Muscle layer of duodenum (tissue), 2 donors: ENCODE results near the gene SLC12A8.
A peak's percentile ranks its signal among the peaks of the same experiment; 100 is the strongest.

Experiments used
- H3K27ac ChIP-seq: one replicate; pipeline ENCODE4 v1.7.0; 2013; ENCODE audit warnings: mild to moderate bottlenecking, low read length
- H3K27me3 ChIP-seq: one replicate; pipeline ENCODE4 v1.7.0; 2013; ENCODE audit warnings: low read depth, mild to moderate bottlenecking, control low read depth, low read length
- H3K36me3 ChIP-seq, 2 donors: one replicate each; pipeline ENCODE4 v1.7.0; 2013; ENCODE audit warnings: low read length in 2 of 2, control low read depth in 1 of 2, mild to moderate bottlenecking in 1 of 2; ENCODE audit not compliant: insufficient read depth in 2 of 2, control insufficient read depth in 1 of 2
- H3K4me1 ChIP-seq, 2 donors: one replicate each; pipeline ENCODE4 v1.7.0; 2013; ENCODE audit warnings: low read length in 2 of 2, mild to moderate bottlenecking in 2 of 2, control low read depth in 1 of 2, moderate library complexity in 1 of 2; ENCODE audit not compliant: insufficient read depth in 2 of 2, control insufficient read depth in 1 of 2
- H3K4me3 ChIP-seq, 2 donors: one replicate each; pipeline ENCODE4 v1.7.0; 2013; ENCODE audit warnings: low read length in 2 of 2, low read depth in 1 of 2, mild to moderate bottlenecking in 1 of 2
- H3K9me3 ChIP-seq, 2 donors: one replicate each; pipeline ENCODE4 v1.7.0; 2013; ENCODE audit warnings: low read length in 2 of 2, control low read depth in 1 of 2, mild to moderate bottlenecking in 1 of 2; ENCODE audit not compliant: control insufficient read depth in 1 of 2
- donor health status: healthy.

The SLC12A8 gene

DNA sequence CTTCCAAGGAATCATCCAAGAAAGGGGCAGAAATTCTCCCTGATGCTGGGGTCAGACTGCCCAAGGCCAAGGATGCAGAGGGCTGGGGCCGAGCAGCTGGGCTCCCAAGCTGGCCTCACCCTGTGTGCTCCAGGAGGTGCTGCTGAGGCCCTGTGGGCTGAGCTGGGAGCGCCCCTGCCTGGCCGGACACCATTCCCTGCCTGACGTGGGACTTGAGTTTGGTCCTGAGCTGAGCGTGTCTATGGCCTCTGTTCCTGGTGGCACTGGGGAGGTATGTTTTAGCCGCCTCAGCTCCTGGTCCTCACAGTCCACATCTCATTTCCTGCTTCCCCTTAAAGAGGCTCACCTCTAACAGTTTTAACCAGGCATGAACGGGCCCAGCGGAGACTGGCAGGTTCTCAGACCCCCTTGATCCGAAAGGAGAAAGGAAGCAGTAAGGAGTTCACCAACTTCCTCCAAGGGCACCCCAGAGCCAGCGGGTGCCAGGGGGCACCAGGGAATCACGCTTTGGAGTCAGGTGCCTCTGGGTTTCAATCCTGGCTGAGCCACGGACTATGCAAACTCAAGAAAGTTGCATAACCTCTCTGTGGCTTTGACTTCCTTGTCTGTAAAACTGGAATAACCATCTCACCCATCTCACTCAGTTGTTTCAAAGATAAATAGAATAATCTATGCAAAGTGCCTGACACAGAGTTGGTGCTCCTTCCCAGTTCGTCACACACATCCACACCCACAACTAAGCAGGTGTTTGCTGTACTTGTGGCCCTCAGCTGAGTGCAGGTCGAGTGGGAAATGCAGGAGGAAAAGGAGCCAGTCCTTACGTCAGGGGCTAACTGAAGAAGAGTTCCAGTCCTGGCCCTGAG, 48.6 kb downstream of the SLC12A8 start:
- no peak overlapping the region for H3K27ac ChIP-seq
- H3K9me3 ChIP-seq = no peaks in the 10 kb centered on the region
- no peaks in the 10 kb centered on the region for H3K36me3 ChIP-seq
- H3K27me3 ChIP-seq = no peaks in the 10 kb centered on the region
- peaks cover 13 to 24% of the 10 kb centered on the region in 2 donors for H3K4me1 ChIP-seq
- no peak overlapping the region for H3K4me3 ChIP-seq

DNA sequence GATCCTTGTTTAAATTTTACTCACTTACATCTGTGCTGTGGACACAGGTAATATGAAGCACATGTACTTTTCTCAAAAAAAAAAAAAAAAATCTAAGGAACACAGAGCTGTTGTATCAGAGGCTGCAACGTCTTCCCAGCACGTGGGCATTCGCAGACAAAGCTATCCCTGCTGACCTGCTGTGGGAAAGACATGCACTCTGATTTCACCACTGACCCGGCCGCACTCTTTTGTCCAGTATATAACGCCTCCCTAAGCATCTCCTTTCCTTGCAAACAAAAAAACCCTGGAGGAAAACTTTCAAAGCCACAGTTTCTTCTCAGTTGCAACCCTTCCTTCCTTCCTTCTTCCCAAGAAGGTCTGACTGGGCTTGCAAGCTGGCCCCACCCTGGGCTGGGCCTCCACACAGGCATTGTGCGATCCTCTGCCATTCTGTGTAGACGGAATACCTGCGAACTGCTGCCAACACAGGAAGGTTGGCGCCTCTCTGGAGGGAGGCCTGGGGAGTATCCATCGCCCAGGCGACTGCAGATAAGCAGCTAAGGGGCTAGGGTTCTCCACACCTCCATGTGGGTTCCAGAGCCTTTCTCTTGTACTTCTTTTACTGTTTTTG, 50.8 kb downstream of the SLC12A8 start:
- peak overlapping the region; percentile 0 for H3K27ac ChIP-seq

DNA sequence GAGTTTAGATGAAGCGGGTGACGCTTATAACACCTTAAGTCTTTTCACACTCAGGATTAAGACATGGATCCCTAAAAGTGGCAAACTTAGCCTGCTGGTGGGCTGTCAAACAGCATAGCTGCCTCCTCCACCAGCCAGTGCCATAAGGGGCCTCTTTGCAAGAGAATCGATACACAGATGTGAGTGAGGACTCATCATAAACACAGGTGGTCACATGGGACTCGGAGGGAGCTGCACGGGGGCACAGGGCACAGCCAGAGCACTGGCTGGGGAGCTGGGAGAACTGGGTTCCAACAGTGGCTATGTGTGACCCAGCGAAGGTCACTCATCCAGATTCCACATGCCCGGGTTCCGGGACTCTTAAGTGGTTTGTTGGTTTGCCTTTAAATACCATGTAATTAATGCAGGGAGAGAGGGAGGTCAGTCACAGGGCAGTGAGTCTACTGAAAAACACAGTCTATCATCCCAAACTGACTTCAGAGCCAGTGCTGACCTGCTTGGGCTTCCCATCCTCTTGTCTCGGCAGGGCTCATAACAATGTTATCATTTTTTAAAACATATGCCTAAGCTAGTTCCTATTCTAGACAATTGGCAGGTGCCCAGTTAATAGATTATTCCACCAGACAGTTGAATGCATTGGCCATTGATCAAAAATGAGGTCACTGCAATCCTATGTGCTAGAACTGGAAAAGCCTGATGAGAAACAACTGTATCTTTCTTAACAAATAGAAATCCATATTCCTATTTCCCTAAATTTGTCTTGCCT, 51.8 kb downstream of the SLC12A8 start:
- Histone ChIP-seq H3K4me1 (peaks cover 13 to 36% of the 10 kb centered on the region in 2 donors), H3K36me3 (no peaks in the 10 kb centered on the region), H3K27me3 (no peaks in the 10 kb centered on the region), H3K27ac (peak overlapping the region; percentile 0), H3K4me3 (no peak overlapping the region), H3K9me3 (no peaks in the 10 kb centered on the region)

More for the DNA sequence above, 50.8 kb downstream of the SLC12A8 start:
- Histone ChIP-seq H3K4me1 (peaks cover 13 to 32% of the 10 kb centered on the region in 2 donors), H3K27me3 (no peaks in the 10 kb centered on the region), H3K4me3 (no peak overlapping the region), H3K36me3 (no peaks in the 10 kb centered on the region), H3K9me3 (no peaks in the 10 kb centered on the region)

DNA sequence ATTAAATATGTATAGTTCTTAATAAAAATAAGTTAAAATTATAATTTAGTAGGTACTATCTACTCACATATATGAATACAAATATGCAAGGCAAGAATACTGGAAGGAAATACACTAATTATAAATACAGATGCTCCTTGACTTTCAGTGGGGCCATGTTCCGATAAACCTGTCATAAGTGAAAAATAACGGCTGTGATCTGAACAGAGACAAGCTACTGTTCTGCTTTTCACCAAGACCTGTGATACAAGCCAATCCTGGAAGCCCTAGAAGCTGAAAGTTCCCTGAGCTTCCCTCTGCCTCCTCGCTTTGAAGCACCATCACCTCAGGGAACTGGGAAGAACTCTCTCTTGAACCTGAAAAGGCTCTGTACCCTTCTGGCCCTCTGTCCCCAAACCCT, 55.4 kb downstream of the SLC12A8 start:
- Histone ChIP-seq H3K4me1 (peaks cover 13 to 38% of the 10 kb centered on the region in 2 donors), H3K27me3 (no peaks in the 10 kb centered on the region), H3K27ac (no peak overlapping the region), H3K9me3 (no peaks in the 10 kb centered on the region), H3K36me3 (no peaks in the 10 kb centered on the region), H3K4me3 (no peak overlapping the region)

DNA sequence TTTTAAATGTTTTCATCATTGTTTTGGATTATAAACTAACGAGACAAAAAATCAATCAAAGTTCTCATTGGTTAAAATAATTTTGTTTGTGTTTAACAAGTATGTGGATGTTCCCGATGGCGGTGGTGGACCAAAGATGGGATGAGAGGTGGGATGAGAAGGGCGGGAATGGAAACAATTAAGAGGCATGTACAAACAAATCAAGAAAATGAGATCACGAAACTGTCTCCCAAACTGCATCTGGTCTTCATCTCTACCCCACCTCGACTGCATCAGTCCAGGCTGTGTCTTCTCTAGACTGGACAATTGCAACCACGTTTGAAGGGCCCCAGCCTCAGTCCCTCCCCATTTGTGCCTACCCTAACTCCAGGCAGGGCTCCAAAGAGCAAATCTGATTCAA, 56.1 kb downstream of the SLC12A8 start:
- Histone ChIP-seq H3K4me3 (no peak overlapping the region), H3K27ac (peak overlapping the region; percentile 24), H3K27me3 (no peaks in the 10 kb centered on the region)

DNA sequence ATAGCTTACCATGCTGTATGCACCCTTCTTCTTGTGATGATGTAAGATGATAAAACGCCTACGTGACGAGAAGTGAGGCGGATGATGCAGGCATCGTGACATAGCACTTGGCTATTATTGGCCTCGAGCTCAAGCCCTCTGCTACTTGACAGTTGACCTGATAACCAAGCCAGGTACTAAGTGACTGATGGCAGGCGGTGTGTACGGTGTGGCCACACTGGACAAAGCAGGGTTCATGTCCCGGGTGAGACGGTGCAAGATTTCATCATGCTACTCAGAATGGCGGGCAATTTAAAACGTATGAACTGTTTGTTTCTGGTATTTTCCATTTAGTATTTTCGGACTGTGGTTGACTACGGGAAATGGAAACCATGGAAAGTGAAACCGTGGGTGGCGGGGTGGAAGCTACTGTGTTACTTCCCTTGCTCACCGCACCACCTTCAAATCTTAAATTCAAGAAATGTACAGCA, 57.7 kb downstream of the SLC12A8 start:
- H3K27me3 ChIP-seq = no peaks in the 10 kb centered on the region
- H3K27ac ChIP-seq = no peak overlapping the region
- H3K4me3 ChIP-seq = no peak overlapping the region
- no peaks in the 10 kb centered on the region for H3K9me3 ChIP-seq
- H3K36me3 ChIP-seq = no peaks in the 10 kb centered on the region
- H3K4me1 ChIP-seq = peaks cover 0 to 15% of the 10 kb centered on the region in 2 donors

More for the DNA sequence above, 56.1 kb downstream of the SLC12A8 start:
- peaks cover 9 to 31% of the 10 kb centered on the region in 2 donors for H3K4me1 ChIP-seq
- no peaks in the 10 kb centered on the region for H3K36me3 ChIP-seq
- H3K9me3 ChIP-seq = no peaks in the 10 kb centered on the region

DNA sequence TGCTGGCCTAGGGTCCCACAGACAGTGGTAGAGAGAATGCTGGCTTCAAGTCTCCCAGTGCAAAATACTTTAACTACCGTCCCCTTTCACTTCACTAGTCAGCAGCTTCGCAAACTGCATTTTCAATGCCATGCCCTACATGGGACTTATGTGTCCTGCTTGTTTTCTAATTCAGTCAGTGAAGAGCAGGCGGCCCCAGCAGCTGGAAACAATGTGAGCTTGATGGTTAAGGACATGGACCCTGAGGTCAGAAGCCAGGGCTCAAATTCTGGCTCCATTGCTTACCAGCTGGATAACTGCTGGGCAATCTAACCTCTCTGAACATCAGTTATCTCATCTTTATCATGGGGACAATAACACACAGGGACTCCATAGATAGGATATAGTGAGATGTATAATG, 58.4 kb downstream of the SLC12A8 start:
- H3K4me1 ChIP-seq = peaks cover 0 to 19% of the 10 kb centered on the region in 2 donors
- no peaks in the 10 kb centered on the region for H3K27me3 ChIP-seq
- no peak overlapping the region for H3K4me3 ChIP-seq
- H3K27ac ChIP-seq = no peak overlapping the region
- H3K36me3 ChIP-seq = no peaks in the 10 kb centered on the region
- no peaks in the 10 kb centered on the region for H3K9me3 ChIP-seq

DNA sequence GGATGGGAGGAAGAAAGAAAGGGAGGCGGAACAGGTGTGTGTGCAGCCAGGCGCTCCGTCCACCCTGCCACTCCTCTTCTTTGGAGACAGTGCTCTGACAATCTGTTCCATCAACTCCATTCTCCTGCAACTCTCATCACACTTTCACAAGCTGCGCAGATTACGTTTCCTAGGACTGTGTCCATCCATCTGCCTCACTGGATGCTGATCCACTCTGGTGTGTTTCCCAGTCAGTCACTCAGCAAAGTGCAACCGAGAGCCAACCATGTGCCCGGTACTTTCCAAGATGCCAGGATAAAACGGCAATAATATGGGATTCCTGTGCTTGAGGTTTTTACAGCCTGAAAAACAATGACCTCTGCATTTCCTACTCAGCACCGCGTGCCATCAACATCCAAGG, 59.6 kb downstream of the SLC12A8 start:
- peaks cover 0 to 25% of the 10 kb centered on the region in 2 donors for H3K4me1 ChIP-seq
- H3K9me3 ChIP-seq = no peaks in the 10 kb centered on the region
- no peaks in the 10 kb centered on the region for H3K36me3 ChIP-seq
- H3K4me3 ChIP-seq = no peak overlapping the region
- no peaks in the 10 kb centered on the region for H3K27me3 ChIP-seq
- H3K27ac ChIP-seq = no peak overlapping the region

DNA sequence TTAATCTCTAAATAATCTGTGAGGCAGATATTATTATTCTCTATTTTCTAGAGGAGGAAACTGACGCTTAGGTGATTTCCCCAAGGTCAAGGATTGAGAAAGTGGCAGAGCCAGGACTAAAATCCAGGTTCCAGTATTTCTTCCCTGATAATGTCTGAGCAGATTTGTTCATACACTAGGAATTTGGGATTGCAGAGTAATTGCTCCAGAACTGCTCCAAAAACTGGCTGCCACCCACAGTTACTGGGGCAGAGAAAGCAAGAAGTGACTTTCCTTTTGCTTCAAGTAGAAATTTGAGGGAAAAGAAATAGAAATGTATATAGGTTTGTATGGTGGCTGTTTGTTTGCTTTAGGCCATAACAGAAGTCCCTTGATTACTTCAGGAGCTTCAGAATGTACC, 60.6 kb downstream of the SLC12A8 start:
- Histone ChIP-seq H3K9me3 (no peaks in the 10 kb centered on the region), H3K4me3 (no peak overlapping the region), H3K27ac (no peak overlapping the region), H3K4me1 (peaks cover 0 to 17% of the 10 kb centered on the region in 2 donors), H3K27me3 (no peaks in the 10 kb centered on the region), H3K36me3 (no peaks in the 10 kb centered on the region)

DNA sequence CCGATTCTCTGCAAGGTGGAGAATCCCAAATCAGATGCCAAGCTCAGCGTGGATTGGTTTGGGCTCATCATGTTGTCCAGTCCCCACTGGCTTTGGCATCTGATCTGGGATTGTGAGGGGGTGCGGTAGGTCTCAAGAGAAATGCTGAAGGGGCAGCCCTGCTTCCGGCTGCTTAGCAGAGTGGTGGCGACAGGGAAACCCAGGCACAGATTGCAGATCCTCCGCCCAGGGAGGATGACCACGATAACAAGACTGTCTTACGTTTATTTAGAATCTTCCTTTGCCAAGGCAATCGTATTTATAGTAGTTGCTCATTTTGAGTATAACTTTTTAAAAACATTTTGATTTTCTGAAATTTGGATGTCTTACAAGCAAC, 61.1 kb downstream of the SLC12A8 start:
- Histone ChIP-seq H3K36me3 (no peaks in the 10 kb centered on the region), H3K27me3 (no peaks in the 10 kb centered on the region), H3K9me3 (no peaks in the 10 kb centered on the region), H3K27ac (no peak overlapping the region), H3K4me3 (no peak overlapping the region), H3K4me1 (peaks cover 0 to 17% of the 10 kb centered on the region in 2 donors)
